Calu3 (cell line): ENCODE data around the gene RAPGEF5. TPM values are rescaled to one million over a fixed set of nuclear protein-coding genes. Genes with fewer than 3 reads are reported as not detected.
"Not testable (repeated sequence)": the region's sequence is repeated elsewhere in the genome, so short reads cannot be mapped to it uniquely, and the experiment has no call there.

Experiments used
- BruUV-seq: library from RNA; stranded (reverse); fragments of 400-500 nt; replicated peaks from 2 replicates; lab custom pipeline; 2021; lab: Mats Ljungman, UMichigan
- CTCF ChIA-PET: fragments of 300-600 bp; sonication (Branson Sonifier 250); formaldehyde crosslinking; loops from one replicate; lab custom pipeline; 2022; ENCODE audit warnings: antibody characterized with exemption; lab: Charles Lee
- DNase-seq: peaks from one replicate; pipeline ENCODE4 v3.0.0; 2022
- H3K27ac Mint-ChIP-seq: one replicate; pipeline ENCODE4 v1.8.0; 2022; ENCODE audit warnings: mixed read lengths; ENCODE audit not compliant: unreplicated experiment
- H3K27me3 Mint-ChIP-seq: one replicate; pipeline ENCODE4 v1.8.0; 2022; ENCODE audit warnings: mixed read lengths; ENCODE audit not compliant: unreplicated experiment
- H3K36me3 Mint-ChIP-seq: one replicate; pipeline ENCODE4 v1.8.0; 2022; ENCODE audit warnings: mild to moderate bottlenecking, moderate library complexity, mixed read lengths; ENCODE audit not compliant: insufficient read depth, unreplicated experiment
- H3K4me1 Mint-ChIP-seq: one replicate; pipeline ENCODE4 v1.8.0; 2022; ENCODE audit warnings: mild to moderate bottlenecking, low read depth, mixed read lengths; ENCODE audit not compliant: unreplicated experiment
- H3K4me3 Mint-ChIP-seq: one replicate; pipeline ENCODE4 v1.8.0; 2022; ENCODE audit warnings: mild to moderate bottlenecking, low read depth, moderate library complexity, mixed read lengths; ENCODE audit not compliant: unreplicated experiment
- H3K9me3 Mint-ChIP-seq: one replicate; pipeline ENCODE4 v1.8.0; 2022; ENCODE audit warnings: low read depth, mixed read lengths; ENCODE audit not compliant: unreplicated experiment
- intact Hi-C: fragments of 100-400 bp; cut with micrococcal nuclease; formaldehyde crosslinking; loops from one replicate; pipeline ENCODE4 v1.10.0; 2022; ENCODE audit not compliant: unreplicated experiment
- total RNA-seq: library from RNA; stranded (reverse); gene quantifications from 2 replicates; pipeline ENCODE4 v1.2.3, GENCODE V29; 2022
- TF ChIP-seq, protein P1 (sequence below): fragments of 200-600 bp; IDR thresholded peaks from one replicate; pipeline ENCODE4 v1.8.0; 2022; ENCODE audit warnings: antibody characterized with exemption; ENCODE audit not compliant: unreplicated experiment

The RAPGEF5 gene
- total RNA-seq, 1 experiment from 2014 or later, result 108 TPM

DNA sequence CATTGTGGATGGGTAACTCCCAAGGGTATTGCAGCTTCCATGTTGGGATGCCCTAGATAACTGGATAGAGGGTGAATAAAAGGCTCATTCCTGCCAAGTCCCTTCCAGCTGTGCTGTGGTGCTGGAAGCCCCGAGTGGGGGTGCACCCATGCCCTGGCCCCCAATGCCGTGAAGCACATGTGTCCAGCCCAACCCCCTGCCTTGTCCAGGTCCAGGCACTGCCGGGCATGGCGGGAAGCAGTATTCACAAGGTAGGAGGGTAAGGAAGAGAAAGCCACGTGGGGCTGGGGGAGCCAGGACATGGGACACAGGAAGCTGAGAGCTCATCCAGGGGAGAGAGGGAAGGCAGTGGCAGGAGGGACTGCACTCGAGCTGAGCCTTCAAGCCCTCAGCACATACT is 263.0 kb downstream of the RAPGEF5 start:
- no peak overlapping the region for H3K27ac Mint-ChIP-seq
- CTCF ChIA-PET, result interaction anchor here (2.8 kb wide), 1 partner anchor 10 kb away, joined by 11 read pairs; no protein-coding TSS in a partner anchor
- H3K4me1 Mint-ChIP-seq, result peaks cover 12% of the 10 kb centered on the region
- H3K9me3 Mint-ChIP-seq, result no peaks in the 10 kb centered on the region
- no peaks in the 10 kb centered on the region for H3K36me3 Mint-ChIP-seq
- H3K27me3 Mint-ChIP-seq, result peaks cover 50% of the 10 kb centered on the region
- intact Hi-C loops, result no loop called here
- DNase-seq, result no peak
- no peak overlapping the region for H3K4me3 Mint-ChIP-seq
- BruUV-seq, result no TSS peak
- TF ChIP-seq, protein P1, sequence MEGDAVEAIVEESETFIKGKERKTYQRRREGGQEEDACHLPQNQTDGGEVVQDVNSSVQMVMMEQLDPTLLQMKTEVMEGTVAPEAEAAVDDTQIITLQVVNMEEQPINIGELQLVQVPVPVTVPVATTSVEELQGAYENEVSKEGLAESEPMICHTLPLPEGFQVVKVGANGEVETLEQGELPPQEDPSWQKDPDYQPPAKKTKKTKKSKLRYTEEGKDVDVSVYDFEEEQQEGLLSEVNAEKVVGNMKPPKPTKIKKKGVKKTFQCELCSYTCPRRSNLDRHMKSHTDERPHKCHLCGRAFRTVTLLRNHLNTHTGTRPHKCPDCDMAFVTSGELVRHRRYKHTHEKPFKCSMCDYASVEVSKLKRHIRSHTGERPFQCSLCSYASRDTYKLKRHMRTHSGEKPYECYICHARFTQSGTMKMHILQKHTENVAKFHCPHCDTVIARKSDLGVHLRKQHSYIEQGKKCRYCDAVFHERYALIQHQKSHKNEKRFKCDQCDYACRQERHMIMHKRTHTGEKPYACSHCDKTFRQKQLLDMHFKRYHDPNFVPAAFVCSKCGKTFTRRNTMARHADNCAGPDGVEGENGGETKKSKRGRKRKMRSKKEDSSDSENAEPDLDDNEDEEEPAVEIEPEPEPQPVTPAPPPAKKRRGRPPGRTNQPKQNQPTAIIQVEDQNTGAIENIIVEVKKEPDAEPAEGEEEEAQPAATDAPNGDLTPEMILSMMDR, result no peak

DNA sequence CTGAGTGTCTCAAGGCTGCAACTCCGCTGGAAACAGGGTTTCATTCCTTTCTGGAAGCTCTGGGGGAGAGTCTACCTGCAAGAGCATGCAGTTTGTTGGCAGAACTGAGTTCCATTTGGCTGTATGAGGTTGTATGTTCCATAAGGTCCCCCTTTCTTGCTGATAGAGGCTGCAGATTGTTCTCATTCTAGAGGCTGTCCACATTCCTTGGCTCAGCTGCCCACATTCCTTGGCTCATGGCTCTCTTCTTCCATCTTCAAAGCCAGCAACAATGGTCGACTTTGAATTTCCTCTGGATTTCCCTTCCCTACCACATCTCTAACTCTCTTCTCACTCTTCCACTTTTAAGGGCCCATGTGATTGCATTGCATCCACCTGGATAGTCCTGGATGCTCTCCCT is 264.0 kb downstream of the RAPGEF5 start:
- H3K36me3 Mint-ChIP-seq, result no peaks in the 10 kb centered on the region
- CTCF ChIA-PET, result interaction anchor here (2.8 kb wide), 1 partner anchor 9 kb away, joined by 11 read pairs; no protein-coding TSS in a partner anchor

DNA sequence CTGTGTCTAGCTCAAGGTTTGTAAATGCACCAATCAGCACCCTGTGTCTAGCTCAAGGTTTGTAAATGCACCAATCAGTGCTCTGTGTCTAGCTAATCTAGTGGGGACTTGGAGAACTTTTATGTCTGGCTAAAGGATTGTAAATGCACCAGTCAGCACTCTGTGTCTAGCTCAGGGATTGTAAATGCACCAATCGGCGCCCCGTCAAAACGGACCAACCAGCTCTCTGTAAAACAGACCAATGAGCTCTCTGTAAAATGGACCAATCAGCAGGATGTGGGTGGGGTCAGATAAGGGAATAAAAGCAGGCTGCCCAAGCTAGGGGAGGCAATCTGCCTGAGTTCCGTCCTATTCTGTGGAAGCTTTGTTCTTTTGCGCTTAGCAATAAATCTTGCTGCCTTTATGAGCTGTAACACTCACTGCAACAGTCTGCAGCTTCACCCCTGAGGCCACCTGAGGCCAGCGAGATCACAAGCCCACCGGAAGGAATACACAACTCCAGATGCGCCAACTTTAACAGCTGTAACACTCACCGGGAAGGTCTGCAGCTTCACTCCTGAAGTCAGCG is 265.9 kb downstream of the RAPGEF5 start:
- H3K4me3 Mint-ChIP-seq, DNase-seq, H3K36me3 Mint-ChIP-seq, H3K9me3 Mint-ChIP-seq, intact Hi-C loops, BruUV-seq, H3K27ac Mint-ChIP-seq: not testable (repeated sequence)
- CTCF ChIA-PET, result interaction anchor here (0.6 to 2.1 kb wide), 2 partner anchors 8 to 740 kb away, joined by 5 to 10 read pairs; no protein-coding TSS in a partner anchor
- peaks cover 50% of the 10 kb centered on the region for H3K27me3 Mint-ChIP-seq
- peaks cover 15% of the 10 kb centered on the region for H3K4me1 Mint-ChIP-seq

More for the DNA sequence above, 264.0 kb downstream of the RAPGEF5 start:
- Mint-ChIP-seq H3K27ac (no peak overlapping the region), H3K4me3 (no peak overlapping the region), H3K9me3 (no peaks in the 10 kb centered on the region), H3K27me3 (peaks cover 50% of the 10 kb centered on the region), H3K4me1 (peaks cover 15% of the 10 kb centered on the region)
- no TSS peak for BruUV-seq
- intact Hi-C loops, result no loop called here
- DNase-seq, result no peak
- TF ChIP-seq, protein P1, result no peak

DNA sequence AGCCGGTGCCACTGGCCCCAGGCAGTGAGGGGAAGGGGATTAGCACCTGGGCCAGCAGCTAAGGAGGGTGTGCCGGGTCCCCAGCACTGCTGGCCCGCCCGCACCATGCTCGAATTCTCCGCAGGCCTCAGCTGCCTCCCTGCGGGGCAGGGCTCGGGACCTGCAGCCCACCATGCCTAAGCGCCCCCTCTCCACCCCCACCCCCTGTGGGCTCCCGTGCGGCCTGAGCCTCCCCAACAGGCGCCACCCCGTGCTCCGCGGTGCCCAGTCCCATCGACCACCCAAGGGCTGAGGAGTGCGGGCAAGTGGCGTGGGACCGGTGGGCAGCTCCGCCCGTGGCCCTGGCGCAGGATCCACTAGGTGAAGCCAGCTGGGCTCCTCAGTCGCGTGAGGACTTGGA is 266.4 kb downstream of the RAPGEF5 start:
- CTCF ChIA-PET, result interaction anchor here (2.1 kb wide), 1 partner anchor 8 kb away, joined by 10 read pairs; no protein-coding TSS in a partner anchor

More for the DNA sequence above, 266.4 kb downstream of the RAPGEF5 start:
- Mint-ChIP-seq H3K4me1 (peaks cover 15% of the 10 kb centered on the region), H3K4me3 (no peak overlapping the region), H3K27ac (no peak overlapping the region), H3K36me3 (no peaks in the 10 kb centered on the region), H3K9me3 (no peaks in the 10 kb centered on the region), H3K27me3 (peaks cover 46% of the 10 kb centered on the region)
- intact Hi-C loops, result no loop called here
- DNase-seq, result no peak
- TF ChIP-seq, protein P1, result no peak
- BruUV-seq, result no TSS peak
